ENCODE results near the gene TMEM14A.
A peak's percentile ranks its signal among the peaks of the same experiment; 100 is the strongest.

TMEM14A gene

DNA sequence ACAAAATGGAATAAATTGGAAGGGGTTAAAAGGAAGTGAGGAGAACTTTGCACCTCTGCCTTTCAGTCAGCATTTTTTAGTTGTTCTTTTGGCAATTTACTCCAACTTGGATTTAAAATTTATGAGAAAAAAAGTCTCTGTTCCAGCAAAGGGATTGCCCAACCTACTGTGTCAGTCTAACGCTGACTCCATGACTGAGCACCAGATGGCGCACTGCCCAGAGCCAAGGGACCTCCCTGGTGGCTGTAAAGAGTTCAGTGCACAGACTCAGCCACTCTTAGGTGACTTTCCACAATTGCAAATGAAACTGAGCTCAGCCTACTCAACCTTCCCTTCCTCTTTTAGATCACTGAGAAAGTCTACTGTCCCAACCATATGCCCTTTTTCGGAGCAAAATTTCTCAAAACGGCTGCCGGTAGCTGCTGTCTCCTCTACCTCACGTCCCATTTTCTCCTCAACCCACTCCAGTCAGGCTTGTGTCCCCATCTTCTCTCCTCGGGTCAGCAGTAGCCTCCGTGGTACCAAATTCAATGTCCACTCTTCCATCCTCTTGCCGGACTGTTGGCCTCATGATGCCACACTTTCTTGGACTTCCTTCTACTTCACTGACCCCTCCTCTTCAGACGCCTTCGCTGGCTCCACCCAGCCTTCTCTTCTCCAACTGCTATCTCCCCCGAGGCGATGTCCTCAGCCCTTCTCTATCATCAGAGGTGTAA lies 53.7 kb downstream of the TMEM14A start:
- TF ChIP-seq, protein P1, sequence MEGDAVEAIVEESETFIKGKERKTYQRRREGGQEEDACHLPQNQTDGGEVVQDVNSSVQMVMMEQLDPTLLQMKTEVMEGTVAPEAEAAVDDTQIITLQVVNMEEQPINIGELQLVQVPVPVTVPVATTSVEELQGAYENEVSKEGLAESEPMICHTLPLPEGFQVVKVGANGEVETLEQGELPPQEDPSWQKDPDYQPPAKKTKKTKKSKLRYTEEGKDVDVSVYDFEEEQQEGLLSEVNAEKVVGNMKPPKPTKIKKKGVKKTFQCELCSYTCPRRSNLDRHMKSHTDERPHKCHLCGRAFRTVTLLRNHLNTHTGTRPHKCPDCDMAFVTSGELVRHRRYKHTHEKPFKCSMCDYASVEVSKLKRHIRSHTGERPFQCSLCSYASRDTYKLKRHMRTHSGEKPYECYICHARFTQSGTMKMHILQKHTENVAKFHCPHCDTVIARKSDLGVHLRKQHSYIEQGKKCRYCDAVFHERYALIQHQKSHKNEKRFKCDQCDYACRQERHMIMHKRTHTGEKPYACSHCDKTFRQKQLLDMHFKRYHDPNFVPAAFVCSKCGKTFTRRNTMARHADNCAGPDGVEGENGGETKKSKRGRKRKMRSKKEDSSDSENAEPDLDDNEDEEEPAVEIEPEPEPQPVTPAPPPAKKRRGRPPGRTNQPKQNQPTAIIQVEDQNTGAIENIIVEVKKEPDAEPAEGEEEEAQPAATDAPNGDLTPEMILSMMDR (IDR thresholded peaks at IDR 0.05; ENCODE audit: low read depth, low read length, missing control alignments) = peak; percentile 87
- no peak overlapping the region for H3K4me3 ChIP-seq (replicated peaks; ENCODE audit: low read depth, low read length)
- peak; percentile 38 for DNase-seq (ENCODE audit: extremely low read depth, low read depth)

DNA sequence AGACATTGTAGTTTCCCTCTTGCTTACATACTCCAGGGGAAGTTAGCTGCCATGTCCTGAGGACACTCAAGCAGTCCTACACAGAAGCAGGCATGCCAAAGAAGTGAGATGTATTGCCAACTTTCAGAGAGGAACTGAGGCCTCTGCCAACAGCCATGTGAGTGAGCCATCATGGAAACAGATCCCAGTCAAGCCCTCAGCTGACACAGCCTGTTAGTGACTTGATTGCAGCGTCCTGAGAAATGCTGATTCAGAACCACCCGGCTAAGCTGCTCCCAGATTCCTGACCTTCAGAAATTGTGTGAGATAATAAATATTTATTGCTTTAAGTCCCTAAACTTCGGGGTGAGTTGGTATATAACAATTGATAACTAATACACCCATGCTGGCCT lies 54.2 kb downstream of the TMEM14A start:
- TF ChIP-seq, protein P1 (IDR thresholded peaks at IDR 0.05; ENCODE audit: low read depth, low read length, missing control alignments) = no peak
- H3K4me3 ChIP-seq (replicated peaks; ENCODE audit: low read depth, low read length) = no peak overlapping the region
- no peak for DNase-seq (ENCODE audit: extremely low read depth, low read depth)

DNA sequence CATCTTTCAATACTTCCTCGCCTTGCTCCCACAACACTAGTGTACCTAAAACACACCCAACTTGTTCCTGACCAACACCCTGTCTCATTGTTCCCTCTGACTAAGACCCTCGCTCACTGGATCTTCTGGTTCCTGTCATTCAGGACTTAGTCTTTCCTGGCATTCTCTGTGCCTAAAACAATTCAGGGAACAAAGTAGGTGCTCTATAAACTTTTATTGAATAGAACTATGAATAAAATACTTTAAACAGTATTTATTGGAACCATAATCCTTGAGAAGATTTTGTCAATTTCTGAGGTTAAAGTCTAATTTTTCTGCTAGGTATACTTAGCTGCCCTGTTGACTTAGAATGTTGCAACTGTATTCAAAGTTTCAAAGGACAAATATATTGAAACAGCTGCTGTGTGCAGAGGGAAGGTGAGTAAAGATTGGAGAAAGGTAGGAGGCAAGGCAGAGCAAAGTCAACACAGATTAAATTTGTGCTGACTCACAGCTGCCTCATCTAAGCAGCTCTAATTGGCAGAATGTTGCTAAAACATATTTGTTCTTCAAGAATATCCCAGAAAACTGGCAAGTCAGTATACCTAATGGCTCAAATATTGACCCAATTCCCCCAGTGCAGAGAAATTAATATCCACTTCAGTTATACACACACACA lies 54.8 kb downstream of the TMEM14A start:
- DNase-seq (ENCODE audit: extremely low read depth, low read depth) = no peak
- TF ChIP-seq, protein P1 (IDR thresholded peaks at IDR 0.05; ENCODE audit: low read depth, low read length, missing control alignments) = no peak
- no peak overlapping the region for H3K4me3 ChIP-seq (replicated peaks; ENCODE audit: low read depth, low read length)

DNA sequence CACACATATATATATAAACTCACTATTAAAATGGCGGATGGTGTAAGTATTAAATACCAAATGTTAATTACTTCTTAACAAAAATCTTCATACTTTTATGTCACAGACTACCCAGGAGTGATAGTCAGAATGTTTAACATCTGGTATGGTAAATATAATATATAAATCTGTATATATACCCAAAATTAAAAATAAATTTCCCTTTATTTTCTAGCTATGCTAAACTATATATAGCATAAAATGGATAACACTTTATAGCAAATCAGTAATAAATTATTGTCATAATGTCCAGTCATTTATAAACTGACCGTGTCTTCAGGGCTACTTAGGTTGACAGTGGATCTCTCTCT lies 55.3 kb downstream of the TMEM14A start:
- TF ChIP-seq, protein P1 (IDR thresholded peaks at IDR 0.05; ENCODE audit: low read depth, low read length, missing control alignments) = no peak
- no peak for DNase-seq (ENCODE audit: extremely low read depth, low read depth)
- no peak overlapping the region for H3K4me3 ChIP-seq (replicated peaks; ENCODE audit: low read depth, low read length)

DNA sequence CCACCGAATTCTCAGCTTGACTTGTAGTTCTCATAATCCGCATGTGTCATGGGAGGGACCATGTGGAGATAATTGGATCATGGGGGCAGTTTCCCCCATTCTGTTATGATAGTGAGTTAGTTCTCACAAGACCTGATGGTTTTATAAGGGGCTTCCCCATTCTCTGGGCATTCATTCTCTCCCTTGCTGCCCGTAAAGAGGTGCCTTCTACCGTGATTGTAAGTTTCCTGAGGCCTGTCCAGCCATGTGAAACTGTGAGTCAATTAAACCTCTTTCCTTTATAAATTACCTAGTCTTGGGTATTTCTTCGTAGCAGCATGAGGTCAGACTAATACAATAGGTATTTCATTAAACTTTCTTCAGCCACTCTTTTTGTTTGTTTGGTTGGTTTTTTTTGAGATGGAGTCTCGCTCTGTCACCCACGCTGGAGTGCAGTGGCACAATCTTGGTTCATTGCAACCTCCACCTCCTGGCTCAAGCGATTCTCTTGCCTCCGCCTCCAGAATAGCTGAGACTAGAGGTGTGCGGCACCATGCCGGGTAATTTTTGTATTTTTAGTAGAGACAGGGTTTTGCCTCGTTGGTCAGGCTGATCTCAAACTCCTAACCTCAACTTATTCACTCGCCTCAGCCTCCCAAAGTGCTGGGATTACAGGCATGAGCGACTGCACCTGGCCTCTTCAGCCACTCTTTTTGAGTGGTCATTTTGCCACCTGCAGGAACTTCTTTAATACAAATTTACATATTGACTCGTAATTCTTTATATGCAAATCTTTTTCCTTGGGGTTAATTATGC lies 56.0 kb downstream of the TMEM14A start:
- TF ChIP-seq, protein P1 (IDR thresholded peaks at IDR 0.05; ENCODE audit: low read depth, low read length, missing control alignments) = no peak
- no peak for DNase-seq (ENCODE audit: extremely low read depth, low read depth)
- no peak overlapping the region for H3K4me3 ChIP-seq (replicated peaks; ENCODE audit: low read depth, low read length)

DNA sequence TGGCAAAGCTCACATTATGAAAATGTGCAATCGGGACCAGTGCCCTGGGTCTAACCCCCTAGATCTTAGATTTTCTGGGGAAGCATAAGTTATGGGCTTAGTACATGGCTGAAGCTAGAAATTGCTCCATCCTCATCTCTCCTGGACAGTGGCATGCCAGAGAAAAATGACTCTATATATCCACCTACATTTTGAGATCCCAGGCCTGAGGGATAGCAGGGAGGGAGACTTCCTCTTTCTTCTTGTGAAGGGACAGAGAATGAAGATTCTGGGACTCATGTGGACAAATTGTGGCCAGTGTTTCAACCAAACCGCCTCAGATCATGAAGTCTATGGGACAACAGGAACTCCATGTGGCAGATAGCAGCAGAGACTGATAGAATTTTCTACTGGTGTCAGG lies 57.0 kb downstream of the TMEM14A start:
- DNase-seq (ENCODE audit: extremely low read depth, low read depth) = no peak
- TF ChIP-seq, protein P1 (IDR thresholded peaks at IDR 0.05; ENCODE audit: low read depth, low read length, missing control alignments) = no peak
- H3K4me3 ChIP-seq (replicated peaks; ENCODE audit: low read depth, low read length) = no peak overlapping the region
